Spleen (tissue), 7 donors: ENCODE data around the gene CSTPP1.

ENCODE experiments used
- CTCF ChIP-seq, 11 experiments: fragments of 200-600 bp in 7 of 11; fragments of 450-650 bp in 4 of 11; sonication (generic) in 4 of 11; IDR thresholded peaks in 8 of 11; conservative IDR thresholded peaks in 3 of 11; 1 replicate in 7 of 11; 2 replicates in 4 of 11; pipeline versions ENCODE4 v1.4.0 to v1.8.0; 2016 to 2021; ENCODE audit warnings: antibody characterized with exemption in 11 of 11, inconsistent platforms in 4 of 11, mild to moderate bottlenecking in 1 of 11
- POLR2A ChIP-seq, 3 donors: fragments of 450-650 bp; IDR thresholded peaks; one replicate each; pipeline ENCODE4 v1.5.1; 2017; ENCODE audit warnings: antibody characterized with exemption in 3 of 3, mild to moderate bottlenecking in 1 of 3
- POLR2AphosphoS5 ChIP-seq, 3 donors: sonication (generic); formaldehyde crosslinking; IDR thresholded peaks; one replicate each; pipeline ENCODE4 v1.5.1; 2017; ENCODE audit warnings: antibody characterized with exemption in 3 of 3
- donor health status: DM: no; HTN: no; CAD: no; lungs with moderate emphysema.
- donor health status: DM: no; HTN: no; CAD: no.
- donor health status: DM: no; HTN: no; CAD: no.

GRCh38 chr11:47121056-47121455, 184.5 kb downstream of the CSTPP1 start:
- TF ChIP-seq CTCF (IDR thresholded peaks at IDR 0.05 in 8 of 11, conservative IDR thresholded peaks at IDR 0.05 in 3 of 11) = no peak
- no peak for TF ChIP-seq POLR2A (IDR thresholded peaks at IDR 0.05)
- TF ChIP-seq POLR2AphosphoS5 (IDR thresholded peaks at IDR 0.05) = no peak
